Measurements from ENCODE around the gene KRTAP10-10.

KRTAP10-10 gene

DNA sequence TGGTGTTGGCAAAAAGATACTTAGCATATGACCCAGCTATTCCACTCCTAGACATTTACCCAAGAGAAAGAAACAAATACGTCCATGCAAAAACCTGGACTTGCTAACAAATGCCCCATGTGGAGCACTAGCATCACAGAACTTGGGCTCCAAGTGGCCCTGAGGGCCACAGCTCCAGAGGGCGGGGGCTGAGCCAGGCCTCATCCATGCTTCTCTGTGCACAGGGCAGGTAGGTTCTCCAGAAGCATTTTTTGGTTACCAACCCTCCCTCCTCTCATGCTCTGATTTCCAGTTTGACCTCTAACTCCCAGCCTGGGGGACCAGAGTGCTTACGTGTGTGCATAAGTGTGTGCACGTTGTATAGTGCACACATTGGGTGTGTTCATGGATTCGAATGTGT lies 27.5 kb downstream of the KRTAP10-10 start:
- no peak overlapping the region for H3K27ac ChIP-seq (ENCODE audit: poor library complexity, severe bottlenecking)
- H3K36me3 ChIP-seq (ENCODE audit: low read depth): no peaks in the 10 kb centered on the region
- DNase-seq (ENCODE audit: low spot score): no peak
- H3K27me3 ChIP-seq (ENCODE audit: insufficient read depth, poor library complexity, severe bottlenecking): peaks cover 10% of the 10 kb centered on the region
- H3K4me3 ChIP-seq (ENCODE audit: severe bottlenecking): no peak overlapping the region
- no peaks in the 10 kb centered on the region for H3K4me1 ChIP-seq (ENCODE audit: insufficient read depth, poor library complexity, severe bottlenecking)
- ATAC-seq (ENCODE audit: low read depth): no peak
- H3K9me3 ChIP-seq (ENCODE audit: severe bottlenecking): no peaks in the 10 kb centered on the region
- TF ChIP-seq, protein P1, sequence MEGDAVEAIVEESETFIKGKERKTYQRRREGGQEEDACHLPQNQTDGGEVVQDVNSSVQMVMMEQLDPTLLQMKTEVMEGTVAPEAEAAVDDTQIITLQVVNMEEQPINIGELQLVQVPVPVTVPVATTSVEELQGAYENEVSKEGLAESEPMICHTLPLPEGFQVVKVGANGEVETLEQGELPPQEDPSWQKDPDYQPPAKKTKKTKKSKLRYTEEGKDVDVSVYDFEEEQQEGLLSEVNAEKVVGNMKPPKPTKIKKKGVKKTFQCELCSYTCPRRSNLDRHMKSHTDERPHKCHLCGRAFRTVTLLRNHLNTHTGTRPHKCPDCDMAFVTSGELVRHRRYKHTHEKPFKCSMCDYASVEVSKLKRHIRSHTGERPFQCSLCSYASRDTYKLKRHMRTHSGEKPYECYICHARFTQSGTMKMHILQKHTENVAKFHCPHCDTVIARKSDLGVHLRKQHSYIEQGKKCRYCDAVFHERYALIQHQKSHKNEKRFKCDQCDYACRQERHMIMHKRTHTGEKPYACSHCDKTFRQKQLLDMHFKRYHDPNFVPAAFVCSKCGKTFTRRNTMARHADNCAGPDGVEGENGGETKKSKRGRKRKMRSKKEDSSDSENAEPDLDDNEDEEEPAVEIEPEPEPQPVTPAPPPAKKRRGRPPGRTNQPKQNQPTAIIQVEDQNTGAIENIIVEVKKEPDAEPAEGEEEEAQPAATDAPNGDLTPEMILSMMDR (IDR thresholded peaks at IDR 0.05; ENCODE audit: poor library complexity, severe bottlenecking): no peak

DNA sequence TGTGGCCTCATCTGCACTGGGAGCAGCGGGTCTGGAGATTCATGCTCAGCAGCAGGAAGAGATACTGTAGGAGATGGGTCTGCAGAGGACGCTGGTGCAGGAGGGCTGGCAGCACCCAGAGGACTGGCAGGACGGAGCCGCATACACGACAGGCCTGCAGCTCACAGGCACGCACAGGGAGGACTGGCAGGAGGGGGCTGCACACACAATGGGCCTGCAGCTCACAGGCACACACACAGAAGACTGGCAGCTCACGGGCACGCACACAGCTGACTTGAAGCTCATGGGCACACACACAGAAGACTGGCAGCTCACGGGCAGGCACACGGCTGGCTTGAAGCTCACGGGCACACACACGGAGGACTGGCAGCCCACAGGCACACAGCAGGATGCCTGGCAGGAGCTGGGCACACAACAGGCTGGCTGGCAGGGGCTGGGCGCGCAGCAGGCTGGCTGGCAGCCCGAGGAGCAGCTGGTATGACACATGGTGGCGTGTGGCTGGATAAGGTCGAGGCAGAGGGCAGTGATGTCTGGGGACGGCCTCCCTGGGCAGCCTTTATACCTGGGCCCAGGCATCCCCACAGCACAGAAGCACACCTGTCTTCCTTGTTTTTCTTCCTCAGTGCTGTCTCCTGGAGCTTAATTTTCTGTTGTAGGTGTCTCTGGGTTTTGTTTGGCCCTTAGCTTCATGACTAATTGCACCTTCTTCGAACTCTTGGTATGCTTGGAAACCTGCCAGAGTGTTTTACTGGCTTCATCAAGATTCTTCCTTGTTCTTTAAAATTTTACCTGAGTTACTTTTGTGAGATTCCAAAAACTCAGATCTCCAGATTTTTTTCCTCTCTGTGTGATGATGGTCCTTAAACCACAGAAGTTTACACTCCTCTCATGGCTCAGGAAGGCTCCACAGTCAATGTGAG lies 29.5 kb downstream of the KRTAP10-10 start, which contains the start of gene KRTAP12-2:
Gene KRTAP12-2, minus strand, starts transcription at position 527 of the 920 bp plus-strand sequence. Its CDS starts 41 bp downstream, at position 486.
- H3K4me3 ChIP-seq (ENCODE audit: severe bottlenecking): no peak within 1 kb of the TSS
- no peaks in the 10 kb centered on the region for H3K36me3 ChIP-seq (ENCODE audit: low read depth)
- no peak for ATAC-seq (ENCODE audit: low read depth)
- H3K27ac ChIP-seq (ENCODE audit: poor library complexity, severe bottlenecking): no peak within 1 kb of the TSS
- peaks cover 5% of the 10 kb centered on the region for H3K27me3 ChIP-seq (ENCODE audit: insufficient read depth, poor library complexity, severe bottlenecking)
- no peaks in the 10 kb centered on the region for H3K4me1 ChIP-seq (ENCODE audit: insufficient read depth, poor library complexity, severe bottlenecking)
- DNase-seq (ENCODE audit: low spot score): no peak
- TF ChIP-seq, protein P1 (IDR thresholded peaks at IDR 0.05; ENCODE audit: poor library complexity, severe bottlenecking): no peak
- H3K9me3 ChIP-seq (ENCODE audit: severe bottlenecking): peaks cover 2% of the 10 kb centered on the region

DNA sequence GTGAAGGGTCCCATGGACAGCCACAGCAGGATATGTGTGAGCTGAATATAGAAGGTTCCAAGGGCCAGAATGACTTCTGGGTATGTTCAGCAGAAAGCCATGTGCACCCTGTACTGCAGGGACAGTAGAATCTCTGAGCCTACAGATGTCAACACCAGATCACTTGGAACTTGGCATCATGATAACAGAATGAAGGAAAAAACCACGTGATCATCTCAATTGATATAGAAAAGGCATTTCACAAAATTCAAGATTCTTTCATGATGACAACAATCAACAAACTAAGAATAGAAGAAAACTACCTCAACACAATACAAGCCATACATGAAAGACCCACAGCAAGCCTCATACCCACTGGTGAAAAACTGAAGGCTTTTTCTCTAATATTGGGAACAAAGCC lies 30.5 kb downstream of the KRTAP10-10 start:
- ATAC-seq (ENCODE audit: low read depth): no peak
- peaks cover 2% of the 10 kb centered on the region for H3K9me3 ChIP-seq (ENCODE audit: severe bottlenecking)

DNA sequence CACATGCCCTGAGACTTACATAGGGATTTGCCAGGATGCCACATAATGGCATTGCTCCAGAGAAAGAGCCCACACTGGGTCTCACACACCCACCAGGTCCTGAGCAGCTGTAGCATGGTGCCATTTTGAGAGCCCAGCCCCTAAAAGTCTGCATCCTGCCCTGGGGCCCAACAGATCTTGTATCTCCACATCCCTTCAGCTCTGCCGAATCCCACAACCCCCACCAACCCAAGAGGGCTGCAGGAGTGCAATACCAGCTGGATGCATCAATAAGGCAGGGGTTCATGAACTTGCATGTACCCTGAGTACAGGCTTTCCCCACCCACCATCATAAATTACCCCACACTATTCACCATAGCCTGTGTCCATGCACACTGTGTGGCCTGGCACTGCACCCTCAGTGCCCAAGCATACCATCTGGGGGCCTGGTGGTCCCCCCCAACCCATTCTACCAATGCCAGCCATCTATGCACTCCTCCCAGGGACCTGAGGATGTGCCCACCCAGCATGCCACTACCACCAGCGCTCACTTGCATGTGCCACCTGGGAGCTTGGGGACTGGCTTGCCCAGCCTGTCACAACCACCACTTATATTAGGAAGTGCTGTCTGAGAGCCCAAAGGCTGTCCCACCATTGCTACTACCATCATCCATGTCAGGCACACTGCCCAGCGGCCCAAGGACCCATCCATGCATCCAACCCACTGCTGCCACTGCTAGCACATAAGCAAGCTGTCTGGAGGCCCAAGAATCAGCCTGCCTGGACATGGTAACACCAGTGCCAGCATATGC lies 33.7 kb downstream of the KRTAP10-10 start:
- H3K4me1 ChIP-seq (ENCODE audit: insufficient read depth, poor library complexity, severe bottlenecking): no peaks in the 10 kb centered on the region
- H3K27ac ChIP-seq (ENCODE audit: poor library complexity, severe bottlenecking): no peak overlapping the region

More for the DNA sequence above, 30.5 kb downstream of the KRTAP10-10 start:
- Histone ChIP-seq H3K4me3 (ENCODE audit: severe bottlenecking) (no peak overlapping the region), H3K36me3 (ENCODE audit: low read depth) (no peaks in the 10 kb centered on the region), H3K27ac (ENCODE audit: poor library complexity, severe bottlenecking) (no peak overlapping the region), H3K27me3 (ENCODE audit: insufficient read depth, poor library complexity, severe bottlenecking) (peaks cover 5% of the 10 kb centered on the region), H3K4me1 (ENCODE audit: insufficient read depth, poor library complexity, severe bottlenecking) (no peaks in the 10 kb centered on the region)
- no peak for DNase-seq (ENCODE audit: low spot score)
- TF ChIP-seq, protein P1 (IDR thresholded peaks at IDR 0.05; ENCODE audit: poor library complexity, severe bottlenecking): no peak

More for the DNA sequence above, 33.7 kb downstream of the KRTAP10-10 start:
- H3K4me3 ChIP-seq (ENCODE audit: severe bottlenecking): no peak overlapping the region
- TF ChIP-seq, protein P1 (IDR thresholded peaks at IDR 0.05; ENCODE audit: poor library complexity, severe bottlenecking): no peak
- H3K9me3 ChIP-seq (ENCODE audit: severe bottlenecking): peaks cover 2% of the 10 kb centered on the region
- DNase-seq (ENCODE audit: low spot score) (no peak), ATAC-seq (ENCODE audit: low read depth) (no peak)
- H3K27me3 ChIP-seq (ENCODE audit: insufficient read depth, poor library complexity, severe bottlenecking): peaks cover 5% of the 10 kb centered on the region
- no peaks in the 10 kb centered on the region for H3K36me3 ChIP-seq (ENCODE audit: low read depth)

All from RWPE2 (cell line).